Bronchial smooth muscle cell (primary cell): ENCODE results near the gene INSIG1. TPM values are rescaled to one million over a fixed set of nuclear protein-coding genes. Genes with fewer than 3 reads are reported as not detected.

Experiments
- total RNA-seq: library from RNA; depleted of rRNA; stranded (reverse); fragments of >200 nt; gene quantifications from 2 replicates; pipeline ENCODE4 v1.2.1, GENCODE V29; 2014

The INSIG1 gene
- 62.3 and 102 TPM in 2 replicates for total RNA-seq

DNA sequence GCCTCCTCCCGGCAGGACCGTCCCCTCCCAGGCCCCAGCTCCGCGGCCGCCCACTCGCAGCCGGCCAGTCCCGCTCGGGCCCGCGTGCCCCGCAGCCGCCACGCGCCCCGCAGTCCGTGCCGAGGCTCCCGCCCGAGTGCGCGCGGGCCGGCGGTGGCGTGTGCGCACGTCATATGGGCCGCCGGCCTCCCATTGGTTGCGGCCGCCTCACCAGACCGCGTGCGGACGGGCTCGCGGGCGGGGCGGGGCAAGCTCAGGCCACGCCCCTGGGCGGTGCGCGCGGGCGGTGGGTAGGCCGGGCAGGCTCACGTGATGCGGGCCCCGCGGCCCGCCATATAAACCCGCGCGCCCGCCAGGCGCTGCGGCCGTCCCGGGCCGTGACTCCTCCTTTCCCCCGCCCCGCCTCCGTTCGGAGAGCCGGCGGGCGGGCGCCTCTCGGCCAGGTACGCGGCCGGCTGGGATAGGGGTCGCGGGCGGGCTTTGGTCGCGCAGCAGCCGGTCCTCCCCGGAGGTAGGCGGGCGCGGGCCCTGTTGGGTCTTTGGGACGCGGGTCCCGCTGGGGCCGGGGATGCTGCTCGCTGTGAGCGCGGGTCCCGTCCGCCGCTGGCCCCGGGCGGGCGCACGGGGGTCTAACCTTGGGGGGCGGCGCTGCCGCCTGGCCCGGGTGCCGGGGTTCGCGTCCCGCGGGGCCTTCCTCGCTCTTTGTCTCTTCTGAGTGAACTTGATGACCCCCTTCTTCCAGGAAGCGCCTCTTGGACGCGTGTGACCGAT is at the start of gene INSIG1:
Gene INSIG1, plus strand, starts transcription at position 362 of the 771 bp plus-strand sequence. Its CDS starts 408 bp downstream, at position 770.

Other genes with a start within 250 kb of the INSIG1 start
- not detected in 2 replicates for gene HTR5A, start 227.6 kb upstream of the INSIG1 start, total RNA-seq
- gene EN2, start 160.3 kb downstream of the INSIG1 start, total RNA-seq, result under 0.01 TPM in 1 of 2 replicates, not detected in the other
- gene CNPY1, start 248.7 kb downstream of the INSIG1 start, total RNA-seq, result not detected in 2 replicates